GM18519 (cell line): Measurements from ENCODE around the gene LRRC49.
"Not testable (repeated sequence)": the region's sequence is repeated elsewhere in the genome, so short reads cannot be mapped to it uniquely, and the experiment has no call there.

ENCODE experiments used
- ATAC-seq: cut with Tn5 transposase; IDR thresholded peaks from one replicate; pipeline ENCODE4 v1.9.1; 2021; ENCODE audit warnings: mild to moderate bottlenecking, moderate library complexity; ENCODE audit not compliant: unreplicated experiment, low FRiP score

LRRC49 gene

GRCh38 chr15:70866982-70867641 is 25.5 kb upstream of the LRRC49 start:
- ATAC-seq = no peak

GRCh38 chr15:70867911-70868467 is 24.6 kb upstream of the LRRC49 start:
- ATAC-seq = no peak

- no peak for ATAC-seq
Observed at GRCh38 chr15:70869346-70869745, 23.3 kb upstream of the LRRC49 start.

- no peak for ATAC-seq
Observed at GRCh38 chr15:70870051-70870450, 22.6 kb upstream of the LRRC49 start.

- not testable (repeated sequence) for ATAC-seq
Observed at GRCh38 chr15:70871490-70871889, 21.1 kb upstream of the LRRC49 start.

GRCh38 chr15:70873232-70874054 is 19.2 kb upstream of the LRRC49 start:
- ATAC-seq = no peak

- ATAC-seq = no peak
Observed at GRCh38 chr15:70875001-70875782, 17.4 kb upstream of the LRRC49 start.

GRCh38 chr15:70876011-70876410 is 16.6 kb upstream of the LRRC49 start:
- ATAC-seq = no peak

GRCh38 chr15:70876683-70877082 is 15.9 kb upstream of the LRRC49 start:
- ATAC-seq = no peak

GRCh38 chr15:70879401-70879800 is 13.2 kb upstream of the LRRC49 start:
- ATAC-seq = no peak

GRCh38 chr15:70880781-70881180 is 11.8 kb upstream of the LRRC49 start:
- ATAC-seq = no peak

GRCh38 chr15:70882361-70882760 is 10.3 kb upstream of the LRRC49 start:
- ATAC-seq = no peak

GRCh38 chr15:70892912-70893560 is 410 bp downstream of the LRRC49 start:
- ATAC-seq = no peak

GRCh38 chr15:70902107-70902506 is 9.5 kb downstream of the LRRC49 start:
- no peak for ATAC-seq

- no peak for ATAC-seq
Observed at GRCh38 chr15:70906842-70907241, 14.2 kb downstream of the LRRC49 start.

GRCh38 chr15:70907784-70908471 is 15.3 kb downstream of the LRRC49 start:
- ATAC-seq = no peak

- ATAC-seq = no peak
Observed at GRCh38 chr15:70910958-70911357, 18.3 kb downstream of the LRRC49 start.

GRCh38 chr15:70912187-70912586 is 19.6 kb downstream of the LRRC49 start:
- no peak for ATAC-seq

GRCh38 chr15:70916531-70916930 is 23.9 kb downstream of the LRRC49 start:
- no peak for ATAC-seq

GRCh38 chr15:70917955-70918354 is 25.3 kb downstream of the LRRC49 start:
- no peak for ATAC-seq
